Femur (tissue), 1 donor: Measurements from ENCODE around the gene FGF8.

Source experiments
- DNase-seq: peaks from one replicate; pipeline ENCODE4 v3.0.0-alpha.2; 2017

The FGF8 gene

DNA sequence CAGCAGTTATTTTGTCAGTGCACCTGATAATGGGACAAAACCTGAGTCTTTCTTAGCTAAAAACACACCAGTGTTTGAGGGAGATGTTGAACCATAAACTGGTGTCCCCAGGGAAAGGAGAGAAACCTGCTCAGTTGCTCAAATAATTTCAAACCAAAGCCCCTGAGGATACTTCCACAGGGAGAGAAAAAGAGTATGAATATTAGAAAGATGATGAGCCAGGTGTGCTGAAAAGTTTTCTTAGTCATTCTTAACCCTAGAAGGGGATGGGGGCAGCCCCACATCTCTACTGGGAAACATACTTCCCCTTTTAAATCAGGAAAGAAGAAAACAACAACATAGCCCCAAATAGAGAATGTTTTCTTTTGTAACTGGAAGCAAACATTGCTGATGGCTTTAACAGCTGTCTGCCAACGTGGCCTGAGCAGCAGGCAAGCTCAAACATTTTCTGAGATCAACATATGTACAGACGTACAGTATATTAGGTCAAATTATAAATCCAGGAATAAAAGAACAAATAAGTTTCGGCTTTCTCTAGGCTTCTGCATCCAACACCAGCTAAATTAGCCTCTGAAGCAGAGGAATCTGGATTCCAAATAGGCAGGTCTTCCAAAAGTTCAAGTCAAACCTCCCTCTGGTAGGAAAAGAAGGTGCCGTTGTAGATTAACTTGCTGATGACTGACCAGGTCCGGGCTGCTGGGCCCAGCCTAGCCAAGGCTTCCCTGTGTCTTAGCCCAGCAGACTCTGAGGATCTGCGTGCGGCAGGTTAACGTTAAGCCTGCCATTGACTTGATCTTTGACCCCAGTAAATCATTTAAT, 50.4 kb downstream of the FGF8 start:
- no peak for DNase-seq

GRCh38 chr10:101724446-101724845, 51.5 kb downstream of the FGF8 start:
- DNase-seq, result no peak

DNA sequence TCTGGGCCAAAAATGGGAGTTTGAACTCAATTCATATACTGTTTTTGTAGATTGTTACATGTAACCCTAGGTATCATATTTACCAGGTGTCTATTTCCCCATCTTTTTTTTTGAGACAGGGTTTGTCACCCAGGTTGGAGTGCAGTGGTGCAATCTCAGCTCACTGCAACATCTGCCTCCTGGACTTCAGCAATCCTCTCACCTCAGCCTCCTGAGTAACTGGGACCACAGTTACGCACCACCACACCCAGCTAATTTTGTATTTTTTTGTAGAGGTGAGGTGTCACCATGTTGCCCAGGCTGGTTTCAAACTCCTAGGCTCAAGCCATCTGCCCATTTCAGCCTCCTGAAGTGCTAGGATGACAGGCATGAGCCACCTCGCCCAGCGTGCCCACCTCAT, 52.7 kb downstream of the FGF8 start:
- DNase-seq, result no peak

- no peak for DNase-seq
These were observed 54.1 kb downstream of the FGF8 start for GRCh38 chr10:101721806-101722205.

GRCh38 chr10:101720606-101721230, 55.2 kb downstream of the FGF8 start:
- no peak for DNase-seq
